SK-N-MC (cell line): Measurements from ENCODE around the gene PPY.

Source experiments
- DNase-seq: peaks from one replicate; pipeline ENCODE4 v3.0.0-alpha.2; 2011; ENCODE audit warnings: low read depth, low spot score
- H3K27ac ChIP-seq: fragments of 200-600 bp; sonication (generic); 2 replicates; pipeline ENCODE4 v1.5.1; 2016; ENCODE audit warnings: mixed run types
- H3K36me3 ChIP-seq: fragments of 200-600 bp; sonication (generic); 2 replicates; pipeline ENCODE4 v1.6.1; 2017; ENCODE audit warnings: antibody characterized with exemption, low read length, mixed read lengths; ENCODE audit not compliant: insufficient read depth
- H3K4me3 ChIP-seq: fragments of 200-600 bp; sonication (generic); 2 replicates; pipeline ENCODE4 v1.5.1; 2016
- H3K9ac ChIP-seq: fragments of 200-600 bp; sonication (generic); 2 replicates; pipeline ENCODE4 v1.8.0; 2017; ENCODE audit warnings: mixed run types, mixed read lengths; ENCODE audit not compliant: insufficient read length
- H3K9me3 ChIP-seq: fragments of 200-600 bp; sonication (generic); 2 replicates; pipeline ENCODE4 v1.6.1; 2017; ENCODE audit warnings: low read depth, mild to moderate bottlenecking, antibody characterized with exemption, low read length, moderate library complexity, mixed read lengths
- EZH2 ChIP-seq: fragments of 200-600 bp; sonication (generic); IDR thresholded peaks from one replicate; pipeline ENCODE4 v1.6.1; 2017; ENCODE audit warnings: antibody characterized with exemption
- FOXP2 ChIP-seq: optimal IDR thresholded peaks from 2 replicates; pipeline ENCODE3; 2011; ENCODE audit warnings: mild to moderate bottlenecking, moderate library complexity; ENCODE audit not compliant: insufficient read depth; ENCODE audit errors: extremely low read length, control extremely low read depth
- POLR2AphosphoS5 ChIP-seq: IDR thresholded peaks from 2 replicates; pipeline ENCODE4 v1.6.1; 2012; ENCODE audit warnings: mild to moderate bottlenecking, low read depth, low read length, borderline replicate concordance

The PPY gene

GRCh38 chr17:43927060-43927864 is 15.0 kb downstream of the PPY start:
- Histone ChIP-seq H3K9me3 (no peaks in the 10 kb centered on the region), H3K4me3 (no peak overlapping the region), H3K27ac (no peak overlapping the region), H3K9ac (no peak overlapping the region), H3K36me3 (no peaks in the 10 kb centered on the region)
- no peak for DNase-seq
- no peak for TF ChIP-seq FOXP2
- TF ChIP-seq EZH2: no peak
- no peak for TF ChIP-seq POLR2AphosphoS5

GRCh38 chr17:43924558-43924957 is 17.7 kb downstream of the PPY start:
- no peak for DNase-seq
- H3K36me3 ChIP-seq: no peaks in the 10 kb centered on the region
- no peak for TF ChIP-seq EZH2
- no peak for TF ChIP-seq FOXP2
- TF ChIP-seq POLR2AphosphoS5: no peak
- H3K4me3 ChIP-seq: no peak overlapping the region
- H3K9ac ChIP-seq: no peak overlapping the region
- no peak overlapping the region for H3K27ac ChIP-seq
- no peaks in the 10 kb centered on the region for H3K9me3 ChIP-seq

- Histone ChIP-seq H3K36me3 (no peaks in the 10 kb centered on the region), H3K9me3 (no peaks in the 10 kb centered on the region), H3K27ac (no peak overlapping the region), H3K9ac (no peak overlapping the region), H3K4me3 (no peak overlapping the region)
- DNase-seq: no peak
- TF ChIP-seq POLR2AphosphoS5 (no peak), EZH2 (no peak), FOXP2 (no peak)
These were observed 21.7 kb downstream of the PPY start for GRCh38 chr17:43920500-43921095.

GRCh38 chr17:43918026-43918389 is 24.3 kb downstream of the PPY start:
- TF ChIP-seq FOXP2: no peak
- no peak for TF ChIP-seq EZH2
- no peak for TF ChIP-seq POLR2AphosphoS5
- Histone ChIP-seq H3K36me3 (no peaks in the 10 kb centered on the region), H3K4me3 (no peak overlapping the region), H3K9ac (no peak overlapping the region), H3K9me3 (no peaks in the 10 kb centered on the region), H3K27ac (no peak overlapping the region)
- no peak for DNase-seq

- no peaks in the 10 kb centered on the region for H3K9me3 ChIP-seq
- no peaks in the 10 kb centered on the region for H3K36me3 ChIP-seq
- TF ChIP-seq POLR2AphosphoS5 (no peak), FOXP2 (no peak), EZH2 (no peak)
- no peak overlapping the region for H3K9ac ChIP-seq
- no peak for DNase-seq
- H3K27ac ChIP-seq: no peak overlapping the region
- H3K4me3 ChIP-seq: no peak overlapping the region
These were observed 24.8 kb downstream of the PPY start for GRCh38 chr17:43917348-43918025.

- Histone ChIP-seq H3K9ac (no peak overlapping the region), H3K27ac (no peak overlapping the region), H3K4me3 (no peak overlapping the region)
These were observed 25.3 kb downstream of the PPY start for GRCh38 chr17:43917016-43917347.

GRCh38 chr17:43916385-43916784 is 25.9 kb downstream of the PPY start:
- Histone ChIP-seq H3K9ac (no peak overlapping the region), H3K9me3 (no peaks in the 10 kb centered on the region), H3K27ac (no peak overlapping the region), H3K4me3 (no peak overlapping the region), H3K36me3 (no peaks in the 10 kb centered on the region)
- TF ChIP-seq POLR2AphosphoS5: no peak
- no peak for TF ChIP-seq EZH2
- TF ChIP-seq FOXP2: no peak
- DNase-seq: no peak

More at GRCh38 chr17:43917016-43917347, 25.3 kb downstream of the PPY start:
- H3K9me3 ChIP-seq: no peaks in the 10 kb centered on the region
- no peaks in the 10 kb centered on the region for H3K36me3 ChIP-seq
- no peak for TF ChIP-seq FOXP2
- TF ChIP-seq POLR2AphosphoS5: no peak
- TF ChIP-seq EZH2: no peak
- DNase-seq: no peak

GRCh38 chr17:43915559-43915958 is 26.7 kb downstream of the PPY start:
- DNase-seq: no peak
- Histone ChIP-seq H3K36me3 (no peaks in the 10 kb centered on the region), H3K4me3 (no peak overlapping the region), H3K27ac (no peak overlapping the region), H3K9me3 (no peaks in the 10 kb centered on the region), H3K9ac (no peak overlapping the region)
- TF ChIP-seq POLR2AphosphoS5 (no peak), FOXP2 (no peak)

- no peak for DNase-seq
- Histone ChIP-seq H3K4me3 (no peak overlapping the region), H3K36me3 (no peaks in the 10 kb centered on the region), H3K27ac (no peak overlapping the region), H3K9me3 (no peaks in the 10 kb centered on the region), H3K9ac (no peak overlapping the region)
- TF ChIP-seq POLR2AphosphoS5: no peak
- TF ChIP-seq FOXP2: no peak
- TF ChIP-seq EZH2: no peak
These were observed 27.8 kb downstream of the PPY start for GRCh38 chr17:43914451-43914850.
